H9 (cell line): ENCODE measurements around the gene HTR7. TPM values are rescaled to one million over a fixed set of nuclear protein-coding genes. Genes with fewer than 3 reads are reported as not detected.

Source experiments
- DNase-seq: peaks from one replicate; pipeline ENCODE4 v3.0.0-alpha.2; 2017
- H2AFZ ChIP-seq: one replicate; pipeline ENCODE4 v1.6.1; 2013; ENCODE audit warnings: mild to moderate bottlenecking, low read length, control low read depth, moderate library complexity
- H2AK5ac ChIP-seq: 2 replicates; pipeline ENCODE4 v1.6.1; 2013; ENCODE audit warnings: low read length, control low read depth, mixed read lengths; ENCODE audit not compliant: insufficient read length
- H2BK120ac ChIP-seq: one replicate; pipeline ENCODE4 v1.6.1; 2013; ENCODE audit warnings: low read depth, mild to moderate bottlenecking, low read length, control low read depth, inconsistent platforms; ENCODE audit not compliant: poor library complexity, severe bottlenecking
- H2BK12ac ChIP-seq: 2 replicates; pipeline ENCODE4 v1.6.1; 2013; ENCODE audit warnings: low read length, control low read depth, mixed read lengths, low read depth; ENCODE audit not compliant: insufficient read length
- H2BK15ac ChIP-seq: 2 replicates; pipeline ENCODE4 v1.6.1; 2013; ENCODE audit warnings: low read depth, low read length, control low read depth
- H2BK20ac ChIP-seq: one replicate; pipeline ENCODE4 v1.6.1; 2013; ENCODE audit warnings: low read depth, mild to moderate bottlenecking, low read length, control low read depth, inconsistent platforms; ENCODE audit not compliant: poor library complexity, severe bottlenecking
- H2BK5ac ChIP-seq: 2 replicates; pipeline ENCODE4 v1.6.1; 2013; ENCODE audit warnings: low read length, control low read depth, mixed read lengths; ENCODE audit not compliant: insufficient read length
- H3K14ac ChIP-seq: 2 replicates; pipeline ENCODE4 v1.6.1; 2013; ENCODE audit warnings: low read length, control low read depth; ENCODE audit not compliant: insufficient read depth
- H3K18ac ChIP-seq: 2 replicates; pipeline ENCODE4 v1.6.1; 2013; ENCODE audit warnings: low read depth, mild to moderate bottlenecking, mixed read lengths, low read length, control low read depth; ENCODE audit not compliant: insufficient read length
- H3K23ac ChIP-seq: 2 replicates; pipeline ENCODE4 v1.6.1; 2013; ENCODE audit warnings: low read length, control low read depth, mixed read lengths, low read depth; ENCODE audit not compliant: insufficient read length
- H3K23me2 ChIP-seq: 2 replicates; pipeline ENCODE4 v1.6.1; 2013; ENCODE audit warnings: low read depth, mild to moderate bottlenecking, mixed read lengths, low read length, control low read depth; ENCODE audit not compliant: insufficient read length, poor library complexity, severe bottlenecking
- H3K27ac ChIP-seq: 2 replicates; pipeline ENCODE4 v1.5.1; 2013; ENCODE audit warnings: low read length, control low read depth, mixed read lengths, low read depth; ENCODE audit not compliant: insufficient read length
- H3K27me3 ChIP-seq: 2 replicates; pipeline ENCODE4 v1.6.1; 2013; ENCODE audit warnings: low read length, control low read depth, inconsistent platforms; ENCODE audit not compliant: insufficient read depth
- H3K4ac ChIP-seq: 2 replicates; pipeline ENCODE4 v1.6.1; 2013; ENCODE audit warnings: low read depth, mild to moderate bottlenecking, control low read depth, inconsistent platforms, low read length, moderate library complexity
- H3K4me1 ChIP-seq: 2 replicates; pipeline ENCODE4 v1.6.1; 2013; ENCODE audit warnings: low read length, control low read depth, inconsistent platforms; ENCODE audit not compliant: insufficient read depth
- H3K4me2 ChIP-seq: 2 replicates; pipeline ENCODE4 v1.6.1; 2013; ENCODE audit warnings: low read length, control low read depth, mixed read lengths; ENCODE audit not compliant: insufficient read length, insufficient read depth
- H3K56ac ChIP-seq: 2 replicates; pipeline ENCODE4 v1.6.1; 2013; ENCODE audit warnings: low read depth, mild to moderate bottlenecking, mixed read lengths, low read length, control low read depth; ENCODE audit not compliant: insufficient read length
- H3K79me1 ChIP-seq: 2 replicates; pipeline ENCODE4 v1.6.1; 2013; ENCODE audit warnings: low read depth, mild to moderate bottlenecking, moderate library complexity, low read length, control low read depth, inconsistent platforms; ENCODE audit not compliant: insufficient read depth, poor library complexity, severe bottlenecking
- H3K79me2 ChIP-seq: 2 replicates; pipeline ENCODE4 v1.6.1; 2013; ENCODE audit warnings: low read length, control low read depth, inconsistent platforms; ENCODE audit not compliant: insufficient read depth
- H3K9ac ChIP-seq: 2 replicates; pipeline ENCODE4 v1.6.1; 2013; ENCODE audit warnings: low read length, control low read depth, mixed read lengths; ENCODE audit not compliant: insufficient read length; ENCODE audit errors: extremely low read depth
- H3K9me3 ChIP-seq: one replicate; pipeline ENCODE4 v1.6.1; 2013; ENCODE audit warnings: low read depth, low read length, inconsistent platforms; ENCODE audit not compliant: control insufficient read depth
- H3T11ph ChIP-seq: one replicate; pipeline ENCODE4 v1.6.1; 2013; ENCODE audit warnings: mild to moderate bottlenecking, low read length, control low read depth, inconsistent platforms
- H4K20me1 ChIP-seq: one replicate; pipeline ENCODE4 v1.6.1; 2013; ENCODE audit not compliant: control insufficient read depth, insufficient read length, insufficient read depth
- H4K5ac ChIP-seq: 2 replicates; pipeline ENCODE4 v1.6.1; 2013; ENCODE audit warnings: low read depth, mild to moderate bottlenecking, mixed read lengths, low read length, control low read depth; ENCODE audit not compliant: insufficient read length
- H4K8ac ChIP-seq: replicated peaks from 2 replicates; pipeline ENCODE4 v1.6.1; 2013; ENCODE audit warnings: low read length, control low read depth, mixed read lengths, low read depth; ENCODE audit not compliant: insufficient read length
- H4K91ac ChIP-seq: 2 replicates; pipeline ENCODE4 v1.6.1; 2013; ENCODE audit warnings: low read depth, mild to moderate bottlenecking, moderate library complexity, mixed read lengths, low read length, control low read depth; ENCODE audit not compliant: insufficient read length
- H3K27ac Mint-ChIP-seq, 3 experiments: 2 replicates in 2 of 3; 3 replicates in 1 of 3; pipeline ENCODE4 v1.8.0; 2020 to 2021; ENCODE audit warnings: mixed read lengths in 3 of 3, mild to moderate bottlenecking in 1 of 3, moderate library complexity in 1 of 3
- H3K27me3 Mint-ChIP-seq: 2 replicates; pipeline ENCODE4 v1.8.0; 2021; ENCODE audit warnings: low read depth, mild to moderate bottlenecking, moderate library complexity, mixed read lengths
- H3K36me3 Mint-ChIP-seq, 3 experiments: 2 replicates in 2 of 3; 3 replicates in 1 of 3; pipeline ENCODE4 v1.8.0; 2020 to 2021; ENCODE audit warnings: low read depth in 3 of 3, mixed read lengths in 3 of 3; ENCODE audit not compliant: insufficient read depth in 1 of 3
- H3K4me1 Mint-ChIP-seq, 2 experiments: 2 replicates each; pipeline ENCODE4 v1.8.0; 2020; ENCODE audit warnings: mixed read lengths in 2 of 2
- H3K4me3 Mint-ChIP-seq, 2 experiments: 2 replicates in 1 of 2; 3 replicates in 1 of 2; pipeline ENCODE4 v1.8.0; 2020 to 2021; ENCODE audit warnings: mild to moderate bottlenecking in 2 of 2, mixed read lengths in 2 of 2, moderate library complexity in 1 of 2
- H3K9me3 Mint-ChIP-seq, 2 experiments: 2 replicates in 1 of 2; 3 replicates in 1 of 2; pipeline ENCODE4 v1.8.0; 2020; ENCODE audit warnings: mild to moderate bottlenecking in 2 of 2, mixed read lengths in 2 of 2, moderate library complexity in 1 of 2
- WGBS: extraction: QIAGEN DNeasy Blood & Tissue Kit; methylation state at CpG from one replicate; pipeline ENCODE4 v1.1.7; 2013; ENCODE audit warnings: missing lambda C conversion rate, low lambda C conversion rate, mixed read lengths; ENCODE audit not compliant: insufficient read length; ENCODE audit errors: extremely low coverage; 5-methylcytosine and 5-hydroxymethylcytosine counted together
- total RNA-seq: library from RNA; stranded (reverse); gene quantifications from 2 replicates; pipeline ENCODE4 v1.2.1, GENCODE V29; 2021
- TF ChIP-seq, protein P1 (sequence below): fragments of 200-600 bp; sonication (generic); conservative IDR thresholded peaks from 3 replicates; pipeline ENCODE4 v1.8.0; 2021; ENCODE audit warnings: antibody characterized with exemption, mild to moderate bottlenecking

HTR7 gene
- total RNA-seq, 1 experiment from 2014 or later, result 21.3 TPM

DNA sequence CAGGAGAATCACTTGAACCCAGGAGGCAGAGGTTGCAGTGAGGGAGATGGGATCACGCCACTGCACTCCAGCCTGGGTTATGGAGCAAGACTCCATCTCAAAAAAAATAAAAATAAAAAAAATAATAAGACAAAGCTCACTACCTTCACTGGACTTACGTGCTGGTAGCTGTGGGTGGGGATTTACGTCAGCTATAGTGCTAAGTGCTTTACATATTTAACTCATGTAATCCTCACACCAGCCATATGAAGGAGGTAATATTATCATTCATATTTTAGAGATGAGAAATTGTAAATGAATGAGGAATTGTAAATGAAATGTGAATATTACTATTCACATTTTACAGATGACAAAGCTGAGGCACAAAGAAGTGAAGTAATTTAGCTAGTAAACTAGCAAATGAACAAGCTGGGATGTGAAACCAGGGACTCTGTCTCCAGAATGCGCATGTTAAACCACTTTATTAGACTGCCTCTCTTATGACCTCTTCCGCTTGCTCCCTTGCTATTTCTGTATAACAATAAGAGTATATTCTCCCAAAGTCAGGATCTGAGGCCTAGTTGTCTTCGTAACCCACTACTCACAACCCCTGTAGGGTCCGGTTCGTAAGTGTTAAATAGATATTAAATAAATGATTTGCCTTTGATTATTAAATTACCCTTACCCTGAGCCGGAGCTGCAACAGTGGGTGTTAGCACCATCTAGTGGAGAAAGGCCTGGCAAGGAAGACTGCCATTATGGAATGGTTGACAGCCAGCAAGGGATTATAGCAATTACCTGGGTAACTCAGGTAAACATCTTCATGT is 70.2 kb downstream of the HTR7 start:
- no peaks in the 10 kb centered on the region for H3K23me2 ChIP-seq
- H3K27ac ChIP-seq, result no peak overlapping the region
- WGBS, result no CpG with 5 or more reads among the region's 9 CpGs
- no peaks in the 10 kb centered on the region for H3K9me3 Mint-ChIP-seq
- no peak overlapping the region for H3K4me3 Mint-ChIP-seq
- H2BK20ac ChIP-seq, result no peak overlapping the region
- DNase-seq, result peak; percentile 46
- H4K91ac ChIP-seq, result no peak overlapping the region
- no peak overlapping the region for H3K27ac Mint-ChIP-seq
- H3K36me3 Mint-ChIP-seq, result no peaks in the 10 kb centered on the region
- no peak overlapping the region for H3T11ph ChIP-seq
- H2BK5ac ChIP-seq, result no peak overlapping the region
- H3K27me3 Mint-ChIP-seq, result no peaks in the 10 kb centered on the region
- H3K56ac ChIP-seq, result no peak overlapping the region
- no peak overlapping the region for H4K5ac ChIP-seq
- no peak overlapping the region for H2BK15ac ChIP-seq
- H3K79me1 ChIP-seq, result no peaks in the 10 kb centered on the region
- no peak overlapping the region for H3K14ac ChIP-seq
- no peak overlapping the region for H3K18ac ChIP-seq
- H3K27me3 ChIP-seq, result no peaks in the 10 kb centered on the region
- TF ChIP-seq, protein P1, sequence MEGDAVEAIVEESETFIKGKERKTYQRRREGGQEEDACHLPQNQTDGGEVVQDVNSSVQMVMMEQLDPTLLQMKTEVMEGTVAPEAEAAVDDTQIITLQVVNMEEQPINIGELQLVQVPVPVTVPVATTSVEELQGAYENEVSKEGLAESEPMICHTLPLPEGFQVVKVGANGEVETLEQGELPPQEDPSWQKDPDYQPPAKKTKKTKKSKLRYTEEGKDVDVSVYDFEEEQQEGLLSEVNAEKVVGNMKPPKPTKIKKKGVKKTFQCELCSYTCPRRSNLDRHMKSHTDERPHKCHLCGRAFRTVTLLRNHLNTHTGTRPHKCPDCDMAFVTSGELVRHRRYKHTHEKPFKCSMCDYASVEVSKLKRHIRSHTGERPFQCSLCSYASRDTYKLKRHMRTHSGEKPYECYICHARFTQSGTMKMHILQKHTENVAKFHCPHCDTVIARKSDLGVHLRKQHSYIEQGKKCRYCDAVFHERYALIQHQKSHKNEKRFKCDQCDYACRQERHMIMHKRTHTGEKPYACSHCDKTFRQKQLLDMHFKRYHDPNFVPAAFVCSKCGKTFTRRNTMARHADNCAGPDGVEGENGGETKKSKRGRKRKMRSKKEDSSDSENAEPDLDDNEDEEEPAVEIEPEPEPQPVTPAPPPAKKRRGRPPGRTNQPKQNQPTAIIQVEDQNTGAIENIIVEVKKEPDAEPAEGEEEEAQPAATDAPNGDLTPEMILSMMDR, result peak; percentile 87
- no peak overlapping the region for H2AK5ac ChIP-seq
- H3K4me1 ChIP-seq, result 0 out of 2 replicates have a peak, but pooled peaks cover 2% of the 10 kb centered on the region
- H2AFZ ChIP-seq, result no peak overlapping the region
- H2BK120ac ChIP-seq, result no peak overlapping the region
- H2BK12ac ChIP-seq, result no peak overlapping the region
- no peak overlapping the region for H4K8ac ChIP-seq
- H3K23ac ChIP-seq, result no peak overlapping the region
- H3K4me2 ChIP-seq, result no peak overlapping the region
- no peaks in the 10 kb centered on the region for H3K9me3 ChIP-seq
- H4K20me1 ChIP-seq, result no peaks in the 10 kb centered on the region
- peaks cover 0 to 65% of the 10 kb centered on the region in 2 experiments; a peak in 3 of 4 replicates for H3K4me1 Mint-ChIP-seq
- H3K79me2 ChIP-seq, result no peaks in the 10 kb centered on the region
- H3K9ac ChIP-seq, result no peak overlapping the region
- H3K4ac ChIP-seq, result no peak overlapping the region
